Measurements from ENCODE around the gene ZRANB3.
"Not testable (repeated sequence)": the region's sequence is repeated elsewhere in the genome, so short reads cannot be mapped to it uniquely, and the experiment has no call there.

Gene ZRANB3

DNA sequence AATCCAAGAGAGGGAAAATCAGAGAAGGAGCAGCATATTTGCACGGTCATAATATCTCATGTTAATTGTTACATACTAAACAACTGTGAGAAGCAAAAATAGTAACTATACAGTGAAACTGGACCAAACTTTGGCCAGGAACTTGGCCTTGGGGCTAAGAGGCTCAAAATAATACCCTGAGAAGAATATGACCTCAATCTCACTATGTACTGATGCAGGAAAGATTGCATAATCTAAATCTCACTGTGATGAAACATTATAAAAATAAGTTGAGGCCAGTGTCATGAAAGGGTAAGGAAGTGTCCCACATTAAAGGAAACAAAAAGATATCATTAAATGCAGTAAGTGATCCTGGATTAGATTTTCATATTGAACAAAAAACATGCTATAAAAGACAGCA, 36.5 kb downstream of the ZRANB3 start:
- FAIRE-seq (no peak), DNase-seq (ENCODE audit: insufficient read length, low spot score) (no peak)

GRCh38 chr2:135490376-135490775, 40.6 kb downstream of the ZRANB3 start:
- no peak for FAIRE-seq

GRCh38 chr2:135485441-135485840, 45.6 kb downstream of the ZRANB3 start:
- FAIRE-seq (no peak), DNase-seq (ENCODE audit: insufficient read length, low spot score) (no peak)

More at GRCh38 chr2:135490376-135490775, 40.6 kb downstream of the ZRANB3 start:
- no peak for DNase-seq (ENCODE audit: insufficient read length, low spot score)

- FAIRE-seq (no peak), DNase-seq (ENCODE audit: insufficient read length, low spot score) (no peak)
Measured at GRCh38 chr2:135475128-135475527, 55.9 kb downstream of the ZRANB3 start.

GRCh38 chr2:135473567-135473966, 57.5 kb downstream of the ZRANB3 start:
- DNase-seq (ENCODE audit: insufficient read length, low spot score) = no peak
- FAIRE-seq = peak; percentile 45

GRCh38 chr2:135471106-135471505, 59.9 kb downstream of the ZRANB3 start:
- DNase-seq (ENCODE audit: insufficient read length, low spot score) = no peak
- no peak for FAIRE-seq

GRCh38 chr2:135457279-135457678, 73.7 kb downstream of the ZRANB3 start:
- DNase-seq (ENCODE audit: insufficient read length, low spot score) (no peak), FAIRE-seq (no peak)

DNA sequence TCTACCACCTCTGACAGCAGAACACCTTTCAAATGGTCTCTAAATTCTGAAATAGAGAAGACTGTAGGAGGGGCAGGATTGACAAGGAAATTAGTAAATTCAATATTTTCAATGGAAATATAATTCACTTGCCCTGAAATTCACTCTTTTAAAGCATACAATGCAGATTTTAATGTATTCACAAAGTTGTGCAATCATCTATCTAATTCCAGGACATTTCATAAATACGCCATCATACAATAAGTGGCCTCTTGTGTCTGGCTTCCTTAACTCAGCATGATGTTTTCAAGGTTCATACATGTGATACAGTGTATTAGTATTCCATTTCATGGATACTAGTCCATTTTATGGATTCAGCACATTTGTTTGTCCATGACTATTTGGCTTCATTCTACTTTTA, 74.2 kb downstream of the ZRANB3 start:
- FAIRE-seq (no peak), DNase-seq (ENCODE audit: insufficient read length, low spot score) (no peak)

DNA sequence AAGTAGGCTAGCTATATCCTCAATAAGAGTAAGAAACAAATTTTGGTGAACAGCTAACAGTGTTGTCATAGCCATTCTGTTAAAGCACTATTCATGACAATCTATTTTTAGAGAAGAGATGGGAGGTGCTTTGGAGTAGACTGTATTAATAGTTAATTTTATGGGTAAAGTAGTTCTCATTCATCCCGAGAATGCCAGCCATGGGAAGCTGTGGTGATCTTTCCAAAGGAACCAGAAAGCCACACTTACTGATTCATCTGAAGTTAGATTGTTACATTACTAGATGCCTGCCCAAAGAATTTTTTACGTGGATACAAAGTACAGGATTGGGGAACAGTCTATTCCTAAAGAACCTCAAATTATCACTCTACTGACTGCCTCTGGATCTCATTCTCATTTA, 74.6 kb downstream of the ZRANB3 start:
- DNase-seq (ENCODE audit: insufficient read length, low spot score) (no peak), FAIRE-seq (no peak)

GRCh38 chr2:135454608-135455007, 76.4 kb downstream of the ZRANB3 start:
- FAIRE-seq = no peak

GRCh38 chr2:135453027-135453426, 78.0 kb downstream of the ZRANB3 start:
- not testable (repeated sequence) for DNase-seq (ENCODE audit: insufficient read length, low spot score); FAIRE-seq

More at GRCh38 chr2:135454608-135455007, 76.4 kb downstream of the ZRANB3 start:
- no peak for DNase-seq (ENCODE audit: insufficient read length, low spot score)

GRCh38 chr2:135451966-135452365, 79.1 kb downstream of the ZRANB3 start:
- DNase-seq (ENCODE audit: insufficient read length, low spot score) (no peak), FAIRE-seq (no peak)

DNA sequence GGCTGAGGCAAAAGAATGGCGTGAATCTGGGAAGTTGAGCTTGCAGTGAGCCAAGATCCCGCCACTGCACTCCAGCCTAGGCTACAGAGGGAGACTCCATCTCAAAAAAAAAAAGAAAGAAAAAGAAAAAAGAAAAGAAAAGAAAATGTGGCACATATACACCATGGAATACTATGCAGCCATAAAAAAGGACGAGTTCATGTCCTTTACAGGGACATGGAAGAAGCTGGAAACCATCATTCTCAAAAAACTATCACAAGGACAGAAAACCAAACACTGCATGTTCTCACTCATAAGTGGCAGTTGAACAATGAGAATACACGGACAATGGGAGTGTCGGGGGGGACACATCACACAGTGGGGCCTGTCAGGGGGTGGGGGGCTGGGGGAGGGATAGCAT, 88.0 kb downstream of the ZRANB3 start:
- not testable (repeated sequence) for FAIRE-seq

GRCh38 chr2:135435155-135435554, 95.9 kb downstream of the ZRANB3 start:
- DNase-seq (ENCODE audit: insufficient read length, low spot score); FAIRE-seq: not testable (repeated sequence)

More for the DNA sequence above, 88.0 kb downstream of the ZRANB3 start:
- DNase-seq (ENCODE audit: insufficient read length, low spot score) = not testable (repeated sequence)

DNA sequence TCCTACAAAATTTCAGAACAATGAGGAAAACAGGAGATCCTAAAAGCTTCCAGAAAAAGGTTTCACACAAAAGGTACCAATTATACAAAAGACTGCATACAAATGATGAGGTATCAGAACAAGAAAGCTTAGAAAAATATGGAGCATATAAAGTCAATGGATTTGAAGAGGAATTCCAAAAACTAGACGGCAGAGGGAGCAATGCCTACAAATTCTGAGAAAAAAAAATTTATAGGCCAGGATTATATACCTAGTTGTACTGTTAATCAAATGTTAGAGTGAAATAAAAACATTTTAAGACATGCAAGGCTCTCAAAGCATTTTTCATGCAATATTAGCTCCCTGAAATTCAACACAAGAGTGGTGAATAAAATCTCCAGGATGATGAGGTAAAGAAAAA, 106.2 kb downstream of the ZRANB3 start:
- no peak for FAIRE-seq
- no peak for DNase-seq (ENCODE audit: insufficient read length, low spot score)

GRCh38 chr2:135422898-135423297, 108.1 kb downstream of the ZRANB3 start:
- DNase-seq (ENCODE audit: insufficient read length, low spot score) (no peak), FAIRE-seq (no peak)

DNA sequence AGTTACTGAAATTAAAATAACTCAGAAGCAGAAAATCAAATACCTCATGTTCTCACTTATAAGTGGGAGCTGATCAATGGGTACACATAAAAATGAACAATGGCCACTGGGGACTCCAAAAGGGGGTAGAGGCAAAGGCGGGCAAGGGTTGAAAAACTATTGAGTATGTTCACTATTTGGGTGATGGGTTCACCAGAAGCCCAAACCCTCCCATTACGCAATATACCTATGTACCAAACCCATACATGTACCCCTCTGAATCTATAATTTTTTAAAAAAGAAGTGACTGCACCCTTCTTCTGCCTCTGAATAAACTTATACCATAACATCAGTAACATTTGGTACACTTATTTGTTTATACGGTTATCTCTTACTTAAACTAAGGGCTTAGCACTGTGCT, 119.4 kb downstream of the ZRANB3 start:
- no peak for FAIRE-seq

DNA sequence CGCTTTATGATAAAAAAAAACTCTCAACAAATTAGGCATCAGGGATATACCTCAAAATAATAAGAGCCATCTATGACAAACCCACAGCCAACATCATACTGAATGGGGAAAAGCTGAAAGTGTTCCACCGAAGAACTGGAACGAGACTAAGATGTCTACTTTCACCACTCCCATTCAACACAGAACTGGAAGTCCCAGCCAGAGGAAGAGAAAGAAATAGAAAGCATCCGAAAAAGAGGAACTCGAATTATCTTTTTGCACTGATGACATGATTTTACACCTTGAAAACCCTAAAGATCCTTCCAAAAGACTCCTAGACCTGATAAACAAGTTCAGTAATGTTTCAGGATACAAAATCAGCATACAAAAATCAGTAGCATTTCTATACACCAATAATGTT, 121.6 kb downstream of the ZRANB3 start:
- no peak for FAIRE-seq

More for the DNA sequence above, 119.4 kb downstream of the ZRANB3 start:
- no peak for DNase-seq (ENCODE audit: insufficient read length, low spot score)

DNA sequence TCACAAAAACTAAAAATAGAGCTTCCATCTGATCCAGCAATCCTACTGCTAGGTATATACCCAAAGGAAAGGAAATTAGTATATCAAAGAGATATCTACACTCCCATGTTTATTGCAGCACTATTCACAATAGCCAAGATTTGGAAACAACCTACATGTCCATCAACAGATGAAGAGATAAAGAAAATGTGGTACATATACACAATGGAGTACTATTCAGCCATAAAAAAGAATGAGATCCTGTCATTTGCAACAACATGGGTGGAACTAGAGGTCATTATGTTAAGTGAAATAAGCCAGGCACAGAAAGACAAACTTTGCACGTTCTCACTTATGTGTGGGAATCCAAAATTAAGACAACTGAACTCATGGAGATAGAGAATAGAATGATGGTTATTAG, 134.8 kb downstream of the ZRANB3 start:
- FAIRE-seq = not testable (repeated sequence)

More for the DNA sequence above, 121.6 kb downstream of the ZRANB3 start:
- no peak for DNase-seq (ENCODE audit: insufficient read length, low spot score)

GRCh38 chr2:135386993-135387392, 144.0 kb downstream of the ZRANB3 start:
- DNase-seq (ENCODE audit: insufficient read length, low spot score) = no peak
- FAIRE-seq = no peak

More for the DNA sequence above, 134.8 kb downstream of the ZRANB3 start:
- not testable (repeated sequence) for DNase-seq (ENCODE audit: insufficient read length, low spot score)

DNA sequence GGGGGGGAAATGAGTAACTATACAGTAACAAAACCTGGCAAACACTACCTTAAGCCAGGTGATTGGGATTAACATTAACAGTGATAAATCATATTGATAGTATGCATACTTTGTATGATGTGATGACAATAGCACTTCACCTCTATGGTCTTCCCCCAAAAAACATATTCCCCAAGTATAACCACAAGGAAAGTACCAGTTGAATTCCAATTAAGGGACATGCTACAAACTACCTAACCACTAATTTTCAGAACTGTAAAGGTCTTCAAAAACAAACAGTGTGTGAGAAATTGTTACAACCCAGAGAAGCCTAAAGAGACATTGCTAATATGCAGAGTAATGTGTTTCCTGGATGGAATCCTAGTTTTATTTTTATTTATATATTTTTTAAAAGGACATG, 152.4 kb downstream of the ZRANB3 start:
- FAIRE-seq = no peak
- no peak for DNase-seq (ENCODE audit: insufficient read length, low spot score)

DNA sequence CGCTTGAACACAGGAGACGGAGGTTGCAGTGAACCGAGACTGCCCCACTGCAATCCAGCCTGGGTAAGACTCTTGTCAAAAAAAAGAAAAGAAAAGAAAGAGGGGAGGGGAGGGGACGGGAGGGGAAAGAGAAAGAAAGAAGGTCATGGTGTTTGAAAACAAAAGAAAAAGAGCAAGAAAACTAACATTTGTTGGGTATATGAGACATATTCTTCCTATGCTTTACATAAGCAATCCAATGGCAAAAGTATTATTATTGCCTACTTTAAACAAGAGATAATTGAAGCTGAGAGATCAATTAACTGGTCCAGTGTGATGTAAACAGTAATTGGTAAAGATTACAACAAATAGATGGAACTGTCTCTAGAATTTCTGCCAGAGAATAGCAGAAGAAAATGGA, 157.3 kb downstream of the ZRANB3 start:
- no peak for DNase-seq (ENCODE audit: insufficient read length, low spot score)
- no peak for FAIRE-seq

DNA sequence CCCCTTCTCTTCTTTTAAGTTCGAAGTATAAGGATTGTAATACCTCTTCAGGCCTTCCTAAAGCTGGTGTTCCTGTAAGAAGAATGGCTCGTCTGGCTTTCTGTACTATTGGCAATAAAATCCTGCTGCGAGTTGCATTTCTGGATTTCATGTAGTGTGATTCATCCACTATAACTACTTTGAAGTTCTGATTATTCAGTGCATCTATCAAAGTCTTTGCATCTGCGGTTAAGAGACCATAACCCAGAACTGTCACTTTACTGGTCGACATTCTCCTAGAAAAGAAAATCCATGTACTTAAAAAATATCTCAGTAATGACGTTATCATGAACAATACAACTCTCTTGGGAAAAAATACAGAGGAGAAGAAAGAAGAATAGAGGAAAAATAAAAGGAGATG, 181.1 kb downstream of the ZRANB3 start:
- FAIRE-seq (no peak), DNase-seq (ENCODE audit: insufficient read length, low spot score) (no peak)
